Measurements from ENCODE around the gene TMCO2. TPM values are rescaled to one million over a fixed set of nuclear protein-coding genes. Genes with fewer than 3 reads are reported as not detected.

Gene TMCO2
- polyA plus RNA-seq, 1 experiment = not detected

GRCh38 chr1:40270152-40270834, 22.6 kb downstream of the TMCO2 start:
- no peaks in the 10 kb centered on the region for H3K27me3 ChIP-seq (ENCODE audit: control insufficient read depth, insufficient read depth, low read length)
- no peak overlapping the region for H3K27ac ChIP-seq (ENCODE audit: low read depth, low read length)
- ChIA-PET CTCF (interaction anchor here (1.1 to 5.3 kb wide), 2 partner anchors 45 to 117 kb away, joined by 3 to 14 read pairs; no protein-coding TSS in a partner anchor), POLR2A (no interaction called here)
- no peak for DNase-seq (ENCODE audit: low read depth, low spot score)
- H3K9me3 ChIP-seq (ENCODE audit: control insufficient read depth, insufficient read depth, low read length) = no peaks in the 10 kb centered on the region
- TF ChIP-seq CTCF (IDR thresholded peaks at IDR 0.05; ENCODE audit: low read depth, low read length) = no peak
- H3K4me3 ChIP-seq (ENCODE audit: low read depth, low read length) = no peak overlapping the region

- Histone ChIP-seq H3K27ac (ENCODE audit: low read depth, low read length) (no peak overlapping the region), H3K9me3 (ENCODE audit: control insufficient read depth, insufficient read depth, low read length) (no peaks in the 10 kb centered on the region), H3K27me3 (ENCODE audit: control insufficient read depth, insufficient read depth, low read length) (no peaks in the 10 kb centered on the region), H3K4me3 (ENCODE audit: low read depth, low read length) (no peak overlapping the region)
- ChIA-PET CTCF (interaction anchor here (0.6 to 5.3 kb wide), 3 partner anchors 43 to 100 kb away, joined by 3 to 14 read pairs (median 3); partner anchors contain the start of gene SMAP2), POLR2A (no interaction called here)
- DNase-seq (ENCODE audit: low read depth, low spot score) = no peak
- TF ChIP-seq CTCF (IDR thresholded peaks at IDR 0.05; ENCODE audit: low read depth, low read length) = no peak
Measured at GRCh38 chr1:40272653-40273213, 25.0 kb downstream of the TMCO2 start.

GRCh38 chr1:40273547-40274166, 25.9 kb downstream of the TMCO2 start:
- no peak for DNase-seq (ENCODE audit: low read depth, low spot score)
- Histone ChIP-seq H3K27me3 (ENCODE audit: control insufficient read depth, insufficient read depth, low read length) (no peaks in the 10 kb centered on the region), H3K27ac (ENCODE audit: low read depth, low read length) (no peak overlapping the region), H3K9me3 (ENCODE audit: control insufficient read depth, insufficient read depth, low read length) (no peaks in the 10 kb centered on the region), H3K4me3 (ENCODE audit: low read depth, low read length) (no peak overlapping the region)
- ChIA-PET CTCF (interaction anchor here (0.6 to 5.3 kb wide), 4 partner anchors 42 to 121 kb away, joined by 3 to 14 read pairs (median 3); partner anchors contain the start of gene SMAP2), POLR2A (interaction anchor here (1.4 kb wide), 1 partner anchor 41 kb away, joined by 3 read pairs; no protein-coding TSS in a partner anchor)
- no peak for TF ChIP-seq CTCF (IDR thresholded peaks at IDR 0.05; ENCODE audit: low read depth, low read length)

GRCh38 chr1:40274331-40274730, 26.6 kb downstream of the TMCO2 start:
- Histone ChIP-seq H3K27ac (ENCODE audit: low read depth, low read length) (no peak overlapping the region), H3K4me3 (ENCODE audit: low read depth, low read length) (no peak overlapping the region), H3K27me3 (ENCODE audit: control insufficient read depth, insufficient read depth, low read length) (no peaks in the 10 kb centered on the region), H3K9me3 (ENCODE audit: control insufficient read depth, insufficient read depth, low read length) (no peaks in the 10 kb centered on the region)
- no peak for TF ChIP-seq CTCF (IDR thresholded peaks at IDR 0.05; ENCODE audit: low read depth, low read length)
- DNase-seq (ENCODE audit: low read depth, low spot score) = no peak
- POLR2A ChIA-PET = interaction anchor here (1.4 kb wide), 1 partner anchor 40 kb away, joined by 3 read pairs; no protein-coding TSS in a partner anchor
- CTCF ChIA-PET = interaction anchor here (0.5 kb wide), 1 partner anchor 8 kb away, joined by 3 read pairs; no protein-coding TSS in a partner anchor

Data from AG04450 (cell line).